Stimulated activated CD8-positive, alpha-beta memory T cell treated with anti-CD3 and anti-CD28 coated beads, Interleukin-15, amount 100 ng/mL, for 24 hours (primary cell): Measurements from ENCODE around the gene PPP1R27.

Source experiments
- DNase-seq: peaks from one replicate; pipeline ENCODE4 v3.0.0-alpha.2; 2020; ENCODE audit warnings: low read depth

Gene PPP1R27, protein sequence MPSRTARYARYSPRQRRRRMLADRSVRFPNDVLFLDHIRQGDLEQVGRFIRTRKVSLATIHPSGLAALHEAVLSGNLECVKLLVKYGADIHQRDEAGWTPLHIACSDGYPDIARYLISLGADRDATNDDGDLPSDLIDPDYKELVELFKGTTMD

DNA sequence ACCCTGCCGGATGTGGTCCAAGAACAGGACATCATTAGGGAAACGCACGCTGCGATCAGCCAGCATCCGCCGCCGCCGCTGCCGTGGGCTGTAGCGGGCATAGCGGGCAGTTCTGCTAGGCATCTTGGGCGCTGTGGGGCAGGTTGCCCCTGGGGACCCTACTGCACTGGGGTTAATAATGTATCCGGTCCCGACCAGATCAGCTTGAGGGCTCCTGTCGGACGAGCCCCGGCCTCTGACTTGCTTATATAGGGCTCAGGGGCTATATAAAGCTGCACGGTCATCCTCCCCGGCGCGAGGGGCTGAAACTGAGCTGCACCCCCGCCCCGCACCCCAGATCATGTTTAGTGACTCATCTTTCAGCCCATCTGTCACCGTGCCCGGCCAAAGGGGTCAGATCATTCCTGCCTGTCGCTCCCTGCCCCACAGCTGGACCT is at the start of gene PPP1R27:
Gene PPP1R27, minus strand, starts transcription at position 220 of the 437 bp plus-strand sequence. Its CDS starts 97 bp downstream, at position 123.
- no peak for DNase-seq

DNA sequence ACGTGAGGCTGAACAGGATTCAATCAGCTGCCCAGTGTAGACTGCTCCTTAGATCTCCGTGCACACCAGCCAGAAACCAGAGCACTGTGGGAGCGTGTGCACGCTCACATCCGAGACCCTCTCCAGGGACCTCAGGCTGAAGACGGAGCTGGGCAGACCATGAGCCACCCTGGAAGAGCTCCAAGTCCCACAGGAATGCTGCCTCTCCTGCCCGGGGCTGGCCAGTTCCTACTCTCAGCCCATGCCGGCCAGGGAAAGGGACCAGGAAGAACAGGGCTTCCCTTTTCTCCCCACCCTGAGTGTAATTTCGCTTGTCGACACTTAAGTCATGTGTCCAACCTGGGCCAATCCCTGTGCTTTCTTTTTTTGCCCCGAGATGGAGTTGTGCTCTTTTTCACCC is 49.7 kb upstream of the PPP1R27 start:
- no peak for DNase-seq

GRCh38 chr17:81879121-81879520 is 44.3 kb upstream of the PPP1R27 start:
- no peak for DNase-seq

GRCh38 chr17:81878294-81878693 is 43.4 kb upstream of the PPP1R27 start:
- no peak for DNase-seq

DNA sequence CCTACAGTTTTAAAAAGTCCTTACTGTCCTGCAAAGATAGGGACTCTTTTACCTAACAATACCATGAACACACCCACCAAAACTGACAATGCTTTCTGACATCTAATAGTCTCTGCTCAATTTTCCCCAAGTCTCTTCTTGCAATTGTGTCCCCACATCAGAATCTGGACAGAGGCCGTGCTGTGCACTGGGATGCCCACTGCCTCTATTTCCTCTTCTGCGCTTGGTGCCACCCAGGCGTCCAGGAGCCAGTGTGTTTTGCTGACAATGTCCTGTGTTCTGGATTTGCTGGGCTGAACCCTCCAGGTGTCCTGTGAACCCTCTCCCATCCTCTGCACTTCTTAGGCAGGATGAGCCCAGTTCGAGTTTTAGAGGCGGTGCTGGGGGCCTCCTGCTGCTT is 42.7 kb upstream of the PPP1R27 start:
- no peak for DNase-seq

GRCh38 chr17:81871387-81872230 is 36.8 kb upstream of the PPP1R27 start:
- DNase-seq = peak; percentile 94

GRCh38 chr17:81870981-81871386 is 36.1 kb upstream of the PPP1R27 start, which contains the start of gene ARHGDIA:
ARHGDIA (minus strand) TSS chr17:81871337; CDS start chr17:81869930, 1,407 bp downstream.
- no peak for DNase-seq

DNA sequence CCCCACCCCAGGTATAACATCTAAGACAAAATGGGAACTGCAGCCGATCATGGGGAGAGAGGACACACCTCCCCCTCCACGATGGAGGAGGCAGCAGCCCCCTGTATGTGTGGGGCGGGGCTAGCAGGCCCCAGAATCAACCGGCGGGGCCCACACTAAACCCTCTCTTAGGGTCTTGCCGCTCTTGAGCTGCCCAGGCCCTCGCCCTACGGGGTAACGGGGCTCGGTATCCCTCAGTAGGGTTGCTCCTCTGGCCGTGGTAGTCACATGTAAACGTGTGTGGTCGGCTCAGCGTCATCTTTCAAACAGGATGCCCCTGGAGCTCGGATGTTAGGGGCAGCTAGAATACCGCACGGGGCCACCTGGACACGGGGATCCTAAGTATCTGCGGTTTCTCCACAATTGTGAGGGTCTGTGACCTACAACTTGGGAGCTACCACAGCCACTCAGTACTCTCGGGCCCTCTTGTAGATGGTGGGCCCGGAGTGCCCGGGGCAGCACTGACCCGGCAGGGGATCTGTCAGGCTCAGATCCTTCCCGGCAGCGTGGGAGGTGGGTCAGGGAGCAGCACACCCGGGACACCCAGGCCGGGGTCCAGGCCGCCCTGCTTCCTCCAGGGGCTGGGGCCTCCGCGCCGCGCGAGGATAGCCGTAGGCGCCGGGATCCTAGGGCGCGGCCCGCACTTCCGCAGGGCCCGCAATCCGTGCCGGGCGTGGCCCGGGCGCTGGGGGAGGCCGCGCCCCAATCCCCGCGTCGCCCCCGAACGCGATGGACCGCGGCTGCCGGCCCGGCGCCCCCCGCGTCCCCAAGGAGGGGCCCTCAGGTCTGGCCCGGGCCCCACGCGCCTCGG is 35.5 kb upstream of the PPP1R27 start:
- peak; percentile 29 for DNase-seq

GRCh38 chr17:81869221-81870130 is 34.6 kb upstream of the PPP1R27 start:
- DNase-seq = peak; percentile 41

DNA sequence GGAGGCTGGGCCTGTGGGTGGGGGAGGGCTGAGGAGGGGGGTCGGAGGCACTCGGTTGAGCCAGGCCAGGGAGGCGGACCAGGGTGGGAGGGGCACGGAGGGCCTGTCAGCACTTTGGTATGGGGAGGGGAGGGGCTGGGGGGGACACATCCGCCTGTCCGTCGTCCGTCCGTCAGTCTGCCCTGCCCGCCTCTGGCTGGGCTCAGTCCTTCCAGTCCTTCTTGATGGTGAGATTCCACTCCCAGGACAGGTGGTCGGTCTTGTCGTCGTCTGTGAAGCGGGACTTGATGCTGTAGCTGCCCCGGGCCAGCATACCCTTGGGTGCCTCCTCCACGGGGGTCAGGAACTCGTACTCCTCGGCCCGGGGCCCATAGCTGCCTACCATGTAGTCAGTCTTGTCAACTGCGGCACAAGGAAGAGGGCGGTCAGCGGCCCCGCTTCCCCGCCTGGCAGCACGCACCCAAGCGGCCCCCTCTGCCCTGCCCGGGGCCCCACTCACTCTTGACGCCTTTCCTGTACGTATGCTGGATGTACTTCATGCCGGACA is 33.9 kb upstream of the PPP1R27 start:
- no peak for DNase-seq

GRCh38 chr17:81867991-81868673 is 33.3 kb upstream of the PPP1R27 start:
- no peak for DNase-seq

- DNase-seq = no peak
These were observed 32.5 kb upstream of the PPP1R27 start for GRCh38 chr17:81867170-81867990.

DNA sequence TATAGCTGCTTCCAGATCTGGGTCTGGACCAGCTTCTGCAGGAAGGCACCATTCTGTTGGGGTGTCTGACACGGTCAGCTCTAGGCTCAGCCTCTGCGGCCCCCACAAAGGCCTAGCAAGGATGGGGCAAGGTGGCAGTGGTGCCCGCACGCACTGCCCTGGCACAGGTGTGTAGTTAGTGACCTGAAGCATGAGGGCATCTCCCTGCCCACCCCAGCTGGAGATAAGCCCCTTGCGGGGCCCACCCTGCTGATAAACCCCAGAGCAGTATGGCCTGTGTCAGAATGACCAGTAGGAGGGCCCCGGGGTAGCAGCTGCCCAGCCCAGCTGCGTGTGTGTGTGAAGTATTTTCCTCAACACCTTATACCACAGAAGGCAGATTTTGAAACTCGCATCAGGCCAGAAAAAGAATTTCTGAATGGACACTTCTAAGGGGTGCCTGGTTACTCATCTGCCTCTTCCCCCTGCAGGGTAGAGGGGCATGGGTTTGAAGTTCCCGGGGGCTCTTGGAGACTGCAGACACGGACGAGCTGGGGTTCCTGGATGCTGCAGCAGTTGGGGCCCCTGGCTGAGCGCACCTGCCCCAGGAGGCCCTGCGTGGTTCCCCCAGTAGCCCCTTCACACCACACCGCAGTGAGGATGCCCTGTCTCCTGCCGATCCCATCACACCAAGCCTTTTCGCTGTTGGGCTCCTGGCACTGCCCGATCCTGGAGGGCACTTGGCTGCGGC is 31.8 kb upstream of the PPP1R27 start:
- DNase-seq = no peak

- no peak for DNase-seq
These were observed 31.0 kb upstream of the PPP1R27 start for GRCh38 chr17:81865733-81866439.

DNA sequence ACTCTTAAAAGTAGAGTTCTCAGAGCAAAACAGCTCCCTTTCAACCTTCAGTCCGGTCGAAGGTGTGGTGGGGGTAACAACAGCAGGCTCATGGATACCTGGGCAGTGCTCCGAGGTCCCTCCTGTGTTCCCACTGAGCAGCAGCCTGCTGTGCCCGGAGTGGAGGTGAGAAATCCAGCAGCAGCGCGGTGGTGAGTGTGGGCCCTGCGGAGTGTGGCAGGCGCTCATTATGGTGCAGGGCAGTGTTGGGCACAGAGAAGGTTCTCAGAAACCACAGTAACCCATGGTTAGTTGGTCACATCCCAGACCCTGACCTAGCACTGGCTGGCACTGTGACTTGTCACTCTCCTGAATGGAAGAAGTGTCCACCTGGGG is 30.5 kb upstream of the PPP1R27 start:
- no peak for DNase-seq

GRCh38 chr17:81863833-81864768 is 29.3 kb upstream of the PPP1R27 start:
- DNase-seq = no peak

- no peak for DNase-seq
These were observed 28.3 kb upstream of the PPP1R27 start for GRCh38 chr17:81863123-81863675.
